HEK293T (cell line): ENCODE measurements around the gene ADK.

Experiments
- CTCF ChIA-PET: fragments of 350-600 bp; formaldehyde crosslinking; extraction: SDS; loops from one replicate; lab custom pipeline; 2021; ENCODE audit warnings: antibody characterized with exemption, inconsistent platforms; lab: Yijun Ruan, JAX
- POLR2A ChIA-PET: fragments of 350-600 bp; formaldehyde crosslinking; extraction: SDS; loops from one replicate; lab custom pipeline; 2020; ENCODE audit warnings: antibody characterized with exemption, inconsistent platforms; lab: Yijun Ruan, JAX
- DNase-seq: peaks from one replicate; pipeline ENCODE4 v3.0.0; 2012; ENCODE audit warnings: mixed read lengths; ENCODE audit errors: extremely low spot score
- ARNT ChIP-seq: fragments of 450-650 bp; IDR thresholded peaks from 2 replicates; pipeline ENCODE4 v1.6.1; 2017; ENCODE audit warnings: mild to moderate bottlenecking
- BHLHE40 ChIP-seq: fragments of 450-650 bp; IDR thresholded peaks from 2 replicates; pipeline ENCODE4 v1.6.1; 2016; ENCODE audit warnings: mild to moderate bottlenecking, moderate library complexity, borderline replicate concordance
- CTBP1 ChIP-seq: fragments of 450-650 bp; IDR thresholded peaks from 2 replicates; pipeline ENCODE4 v1.6.1; 2016; ENCODE audit warnings: borderline replicate concordance
- ELF4 ChIP-seq: fragments of 450-650 bp; IDR thresholded peaks from 2 replicates; pipeline ENCODE4 v1.6.1; 2017; ENCODE audit warnings: antibody characterized with exemption
- FOXA1 ChIP-seq: fragments of 450-650 bp; IDR thresholded peaks from 2 replicates; pipeline ENCODE4 v1.6.1; 2016; ENCODE audit warnings: mild to moderate bottlenecking
- FOXK2 ChIP-seq: fragments of 450-650 bp; IDR thresholded peaks from 2 replicates; pipeline ENCODE4 v1.6.1; 2016; ENCODE audit warnings: mild to moderate bottlenecking
- FOXM1 ChIP-seq: fragments of 450-650 bp; IDR thresholded peaks from 2 replicates; pipeline ENCODE4 v1.6.1; 2017; ENCODE audit warnings: mild to moderate bottlenecking, borderline replicate concordance
- HDGF ChIP-seq: fragments of 450-650 bp; IDR thresholded peaks from 2 replicates; pipeline ENCODE4 v1.6.1; 2017; ENCODE audit warnings: antibody characterized with exemption, borderline replicate concordance
- L3MBTL2 ChIP-seq: fragments of 450-650 bp; conservative IDR thresholded peaks from 2 replicates; pipeline ENCODE4 v1.6.1; 2016; ENCODE audit warnings: mild to moderate bottlenecking
- LEF1 ChIP-seq: fragments of 450-650 bp; IDR thresholded peaks from 2 replicates; pipeline ENCODE4 v1.6.1; 2017; ENCODE audit warnings: mild to moderate bottlenecking, borderline replicate concordance
- NFRKB ChIP-seq: fragments of 450-650 bp; IDR thresholded peaks from 2 replicates; pipeline ENCODE4 v1.6.1; 2016; ENCODE audit warnings: mild to moderate bottlenecking, moderate library complexity
- SP1 ChIP-seq: fragments of 450-650 bp; IDR thresholded peaks from 2 replicates; pipeline ENCODE4 v1.6.1; 2017
- SUZ12 ChIP-seq: fragments of 450-650 bp; IDR thresholded peaks from 2 replicates; pipeline ENCODE4 v1.6.1; 2016; ENCODE audit warnings: mild to moderate bottlenecking
- TARDBP ChIP-seq: fragments of 450-650 bp; IDR thresholded peaks from 2 replicates; pipeline ENCODE4 v1.6.1; 2016
- ZNF384 ChIP-seq: fragments of 450-650 bp; IDR thresholded peaks from 2 replicates; pipeline ENCODE4 v1.6.1; 2016
- TF ChIP-seq, protein P1 (sequence below): fragments of 450-650 bp; IDR thresholded peaks from 2 replicates; pipeline ENCODE4 v1.6.1; 2016

ADK gene

DNA sequence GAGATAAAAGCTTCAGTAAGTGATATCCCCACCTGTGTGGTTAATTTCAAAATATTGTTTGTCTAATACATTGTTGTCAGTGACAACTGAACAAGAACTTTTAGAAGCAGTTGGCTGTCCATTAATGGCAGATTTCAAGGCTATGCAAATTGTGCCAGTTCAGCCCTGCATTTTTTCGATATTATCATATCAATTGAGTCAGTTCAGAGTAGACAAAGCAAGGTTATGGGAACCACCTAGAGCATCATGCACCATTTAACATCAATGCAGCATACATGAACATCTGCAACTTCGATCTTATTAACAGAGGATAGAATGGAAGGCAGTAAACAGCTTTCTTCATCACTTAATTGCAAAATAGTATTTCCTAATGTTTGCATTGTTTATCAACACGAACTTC is 494.7 kb downstream of the ADK start:
- ChIA-PET CTCF (no interaction called here), POLR2A (no interaction called here)
- DNase-seq, result no peak
- no peak for TF ChIP-seq L3MBTL2

DNA sequence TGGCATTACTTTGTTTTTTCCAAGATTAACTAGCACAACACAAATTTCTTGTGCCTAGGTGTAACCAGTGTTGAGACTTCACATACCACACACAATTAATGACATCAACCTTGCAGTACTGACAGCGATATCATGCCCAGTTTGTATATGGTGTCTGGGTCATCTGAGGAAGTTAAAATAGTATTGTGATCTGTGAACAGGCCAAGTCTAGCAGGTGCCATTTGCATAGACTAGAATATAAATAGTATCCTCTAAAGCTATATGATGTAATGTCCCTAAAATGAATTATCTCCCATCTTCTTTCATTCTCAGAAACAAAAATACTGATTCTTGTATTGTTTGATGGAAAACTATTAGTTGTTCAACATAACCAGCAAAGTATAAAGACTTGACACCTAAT is 499.6 kb downstream of the ADK start:
- no peak for DNase-seq
- TF ChIP-seq ARNT (no peak), FOXM1 (no peak), FOXA1 (no peak), L3MBTL2 (no peak), FOXK2 (no peak), TARDBP (no peak), NFRKB (no peak), SP1 (no peak), ELF4 (no peak), CTBP1 (no peak), ZNF384 (no peak), HDGF (no peak), BHLHE40 (no peak), LEF1 (no peak), SUZ12 (no peak)
- TF ChIP-seq, protein P1, sequence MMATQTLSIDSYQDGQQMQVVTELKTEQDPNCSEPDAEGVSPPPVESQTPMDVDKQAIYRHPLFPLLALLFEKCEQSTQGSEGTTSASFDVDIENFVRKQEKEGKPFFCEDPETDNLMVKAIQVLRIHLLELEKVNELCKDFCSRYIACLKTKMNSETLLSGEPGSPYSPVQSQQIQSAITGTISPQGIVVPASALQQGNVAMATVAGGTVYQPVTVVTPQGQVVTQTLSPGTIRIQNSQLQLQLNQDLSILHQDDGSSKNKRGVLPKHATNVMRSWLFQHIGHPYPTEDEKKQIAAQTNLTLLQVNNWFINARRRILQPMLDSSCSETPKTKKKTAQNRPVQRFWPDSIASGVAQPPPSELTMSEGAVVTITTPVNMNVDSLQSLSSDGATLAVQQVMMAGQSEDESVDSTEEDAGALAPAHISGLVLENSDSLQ, result no peak
- ChIA-PET POLR2A (no interaction called here), CTCF (no interaction called here)

DNA sequence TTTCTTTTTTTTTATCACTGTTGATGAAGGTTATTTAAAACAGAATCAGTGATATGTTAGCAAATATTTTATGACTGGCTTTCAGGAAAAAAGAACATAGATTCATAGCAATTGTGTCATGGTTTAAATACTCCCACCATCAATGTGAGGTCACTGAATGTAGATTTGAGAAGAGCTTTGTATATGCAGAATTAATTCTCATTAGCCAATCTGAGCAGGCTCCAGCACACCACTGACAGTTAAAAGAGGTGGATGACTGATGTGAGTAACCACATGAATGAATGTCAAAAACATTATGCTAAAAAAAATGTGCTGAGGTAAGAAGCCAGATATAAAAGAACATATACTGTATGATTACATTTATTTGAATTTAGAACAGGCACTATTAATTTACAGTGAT is 500.5 kb downstream of the ADK start:
- ChIA-PET POLR2A (no interaction called here), CTCF (no interaction called here)
- DNase-seq, result no peak
- no peak for TF ChIP-seq ELF4
- TF ChIP-seq CTBP1, result no peak
- no peak for TF ChIP-seq ZNF384
- no peak for TF ChIP-seq FOXA1
- no peak for TF ChIP-seq HDGF
- TF ChIP-seq BHLHE40, result no peak
- no peak for TF ChIP-seq SP1
- no peak for TF ChIP-seq TARDBP
- TF ChIP-seq, protein P1, result no peak
- no peak for TF ChIP-seq FOXM1
- no peak for TF ChIP-seq FOXK2
- no peak for TF ChIP-seq NFRKB
- TF ChIP-seq L3MBTL2, result no peak
- TF ChIP-seq LEF1, result no peak
- no peak for TF ChIP-seq ARNT
- no peak for TF ChIP-seq SUZ12

DNA sequence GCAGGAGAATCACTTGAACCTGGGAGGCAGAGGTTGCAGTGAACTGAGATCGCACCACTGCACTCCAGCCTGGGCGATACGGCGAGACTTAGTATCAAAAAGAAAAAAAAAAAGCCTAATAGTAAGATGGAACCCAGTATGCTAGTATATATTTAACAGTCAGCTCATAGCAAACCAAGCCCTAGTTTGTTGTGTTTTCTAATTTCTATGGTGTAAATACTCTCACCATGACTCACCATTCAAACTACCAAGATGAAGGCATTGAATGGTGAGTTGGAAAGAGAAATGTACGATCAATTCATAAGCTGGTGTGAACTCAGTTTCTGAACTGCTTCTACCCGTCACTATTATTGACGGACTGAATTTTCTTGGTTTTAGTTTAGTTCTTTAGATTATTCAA is 501.6 kb downstream of the ADK start:
- POLR2A ChIA-PET, result no interaction called here
- CTCF ChIA-PET, result interaction anchor here (0.7 kb wide), 1 partner anchor 32 kb away, joined by 3 read pairs; no protein-coding TSS in a partner anchor
- TF ChIP-seq NFRKB (no peak), SP1 (no peak)
- DNase-seq, result no peak

DNA sequence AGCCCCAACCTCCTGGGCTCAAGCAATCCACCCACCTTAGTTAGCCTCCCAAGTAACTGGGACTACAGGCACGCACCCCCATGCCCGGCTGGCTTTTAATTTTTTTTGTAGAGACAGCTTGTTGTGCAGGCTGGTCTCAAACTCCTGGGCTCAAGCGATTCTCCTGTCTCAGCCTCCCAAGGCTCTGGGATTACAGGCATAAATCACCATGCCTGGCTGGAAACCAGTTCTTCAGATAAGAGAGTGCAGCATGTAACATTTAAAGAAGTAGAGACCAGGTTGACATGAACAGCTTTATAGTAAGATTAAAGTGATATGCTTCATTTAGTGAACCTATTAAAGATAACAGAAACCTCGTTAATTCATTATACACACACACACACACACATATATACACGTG is 507.5 kb downstream of the ADK start:
- POLR2A ChIA-PET, result interaction anchor here (0.8 kb wide), 1 partner anchor 9 kb away, joined by 4 read pairs; no protein-coding TSS in a partner anchor

DNA sequence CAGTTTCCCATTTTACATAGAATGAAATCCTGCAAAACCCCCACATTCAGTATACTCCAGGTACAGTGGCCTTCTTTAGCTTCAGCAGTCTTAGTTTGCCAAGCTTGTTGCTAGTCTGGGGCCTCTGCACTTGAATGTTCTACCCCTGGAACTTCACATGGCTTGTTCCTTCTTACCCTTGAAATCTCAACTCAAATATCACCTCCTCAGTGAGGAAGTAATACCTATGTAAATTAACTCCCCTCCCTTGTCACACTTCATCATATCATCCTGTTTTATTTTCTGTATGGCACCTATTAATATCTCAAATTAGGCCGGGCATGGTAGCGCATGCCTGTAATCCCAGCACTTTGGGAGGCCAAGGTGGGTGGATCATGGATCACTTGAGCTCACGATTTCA is 511.6 kb downstream of the ADK start:
- TF ChIP-seq L3MBTL2 (no peak), ELF4 (no peak), NFRKB (no peak), SP1 (no peak), FOXM1 (no peak), SUZ12 (no peak)
- TF ChIP-seq, protein P1, result no peak
- POLR2A ChIA-PET, result no interaction called here
- DNase-seq, result no peak
- CTCF ChIA-PET, result no interaction called here

More for the DNA sequence above, 507.5 kb downstream of the ADK start:
- CTCF ChIA-PET, result no interaction called here
- DNase-seq, result no peak
- TF ChIP-seq ZNF384 (no peak), FOXA1 (no peak), ELF4 (no peak), ARNT (no peak), FOXM1 (no peak), CTBP1 (no peak), HDGF (no peak), SUZ12 (no peak), L3MBTL2 (no peak), TARDBP (no peak), BHLHE40 (no peak), LEF1 (no peak), FOXK2 (no peak), SP1 (no peak)
- TF ChIP-seq, protein P1, result no peak
